ENCODE measurements around the gene CERT1.

- TF ChIP-seq CTCF (IDR thresholded peaks at IDR 0.05) (no peak), POLR2AphosphoS5 (IDR thresholded peaks at IDR 0.05) (no peak), POLR2A (IDR thresholded peaks at IDR 0.05) (no peak), EP300 (IDR thresholded peaks at IDR 0.05) (no peak)
These were observed 168.6 kb downstream of the CERT1 start for GRCh38 chr5:75342836-75343235.
